HCT116 (cell line): ENCODE data around the gene VCAN. TPM values are rescaled to one million over a fixed set of nuclear protein-coding genes. Genes with fewer than 3 reads are reported as not detected.

Source experiments
- ATAC-seq: fragments of 200-7000 bp; cut with Tn5 transposase; 2 replicates; pipeline ENCODE4 v1.9.1; 2020; ENCODE audit warnings: mild to moderate bottlenecking, moderate library complexity
- BruUV-seq: library from RNA; stranded (reverse); fragments of 400-500 nt; replicated peaks from 2 replicates; lab custom pipeline; 2021; lab: Mats Ljungman, UMichigan
- CTCF ChIA-PET: fragments of 300-600 bp; sonication (Branson Sonifier 250); formaldehyde crosslinking; loops from one replicate; lab custom pipeline; 2021; ENCODE audit warnings: antibody characterized with exemption; lab: Charles Lee
- POLR2A ChIA-PET: fragments of 300-600, 350-600 bp; sonication (Branson Sonifier 250); formaldehyde crosslinking; loops from one replicate; lab custom pipeline; 2021; ENCODE audit warnings: antibody characterized with exemption; lab: Charles Lee
- RAD21 ChIA-PET, 2 experiments: fragments of 300-600 bp; sonication (Branson Sonifier 250); formaldehyde crosslinking; loops; one replicate each; lab custom pipeline; 2023; ENCODE audit warnings: low total read pairs in 2 of 2; ENCODE audit not compliant: uncharacterized antibody in 2 of 2, unreplicated experiment in 2 of 2, low non-redundant PET in 1 of 2; lab: Charles Lee
- DNase-seq: peaks from one replicate; pipeline ENCODE4 v3.0.0-alpha.2; 2010; ENCODE audit warnings: low read depth, low spot score
- H2AFZ ChIP-seq: fragments of 200-600 bp; shearing (Covaris generic), sonication (generic); 2 replicates; pipeline ENCODE4 v1.6.1; 2017; ENCODE audit warnings: low read depth, mixed run types, mixed read lengths, antibody characterized with exemption, low read length; ENCODE audit not compliant: poor library complexity, severe bottlenecking
- H3K27ac ChIP-seq: 2 replicates; pipeline ENCODE4 v1.5.1; 2012; ENCODE audit warnings: low read depth, low read length
- H3K27me3 ChIP-seq: fragments of 200-600 bp; sonication (generic); 2 replicates; pipeline ENCODE4 v1.6.1; 2016; ENCODE audit warnings: mixed run types, low read length, mixed read lengths; ENCODE audit not compliant: insufficient read depth
- H3K36me3 ChIP-seq, 2 experiments: fragments of 200-500 bp in 1 of 2; fragments of 200-600 bp in 1 of 2; sonication (Bioruptor generic) in 1 of 2; sonication (generic) in 1 of 2; 2 replicates each; pipeline versions ENCODE4 v1.5.1 to v1.6.1; 2014 to 2016; ENCODE audit warnings: low read length in 2 of 2, inconsistent platforms in 1 of 2, mixed read lengths in 1 of 2, mixed run types in 1 of 2; ENCODE audit not compliant: insufficient read depth in 2 of 2, control insufficient read depth in 1 of 2
- H3K4me1 ChIP-seq, 2 experiments: fragments of 200-600 bp in 1 of 2; sonication (generic) in 1 of 2; 2 replicates each; pipeline versions ENCODE4 v1.5.1 to v1.6.1; 2012 to 2017; ENCODE audit warnings: low read length in 2 of 2, inconsistent platforms in 1 of 2, mild to moderate bottlenecking in 1 of 2, mixed read lengths in 1 of 2, mixed run types in 1 of 2, moderate library complexity in 1 of 2; ENCODE audit not compliant: insufficient read depth in 2 of 2, control insufficient read depth in 1 of 2
- H3K4me2 ChIP-seq: fragments of 200-600 bp; sonication (generic); 2 replicates; pipeline ENCODE4 v1.6.1; 2017; ENCODE audit warnings: mixed run types, low read length, mixed read lengths
- H3K4me3 ChIP-seq, 2 experiments: fragments of 200-600 bp in 1 of 2; sonication (generic) in 1 of 2; replicated peaks in 1 of 2; 2 replicates each; pipeline ENCODE4 v1.5.1; 2011 to 2016; ENCODE audit warnings: low read length in 2 of 2, control low read depth in 1 of 2, low read depth in 1 of 2, mild to moderate bottlenecking in 1 of 2, mixed read lengths in 1 of 2, mixed run types in 1 of 2
- H3K79me2 ChIP-seq: fragments of 200-600 bp; sonication (generic); 2 replicates; pipeline ENCODE4 v1.6.1; 2017; ENCODE audit warnings: mild to moderate bottlenecking, mixed run types, low read length, moderate library complexity, mixed read lengths; ENCODE audit not compliant: insufficient read depth
- H3K9ac ChIP-seq: fragments of 200-600 bp; sonication (generic); 2 replicates; pipeline ENCODE4 v1.6.1; 2016; ENCODE audit warnings: low read length, mixed read lengths
- H3K9me2 ChIP-seq: fragments of 200-600 bp; sonication (generic), shearing (Covaris generic); 2 replicates; pipeline ENCODE4 v1.6.1; 2017; ENCODE audit warnings: mixed run types, mild to moderate bottlenecking, moderate library complexity; ENCODE audit not compliant: insufficient read depth
- H3K9me3 ChIP-seq, 2 experiments: fragments of 200-500 bp in 1 of 2; fragments of 200-600 bp in 1 of 2; sonication (Bioruptor generic) in 1 of 2; sonication (generic) in 1 of 2; 2 replicates each; pipeline ENCODE4 v1.6.1; 2014 to 2017; ENCODE audit warnings: low read length in 2 of 2, mixed read lengths in 2 of 2, inconsistent platforms in 1 of 2, low read depth in 1 of 2, mild to moderate bottlenecking in 1 of 2, mixed run types in 1 of 2, moderate library complexity in 1 of 2; ENCODE audit not compliant: control insufficient read depth in 1 of 2, insufficient read depth in 1 of 2
- H4K20me1 ChIP-seq: fragments of 200-600 bp; sonication (generic), shearing (Covaris generic); 2 replicates; pipeline ENCODE4 v1.6.1; 2017; ENCODE audit warnings: mixed run types, mild to moderate bottlenecking, moderate library complexity; ENCODE audit not compliant: insufficient read depth
- CBX3 ChIP-seq: IDR thresholded peaks from 2 replicates; pipeline ENCODE4 v1.6.1; 2012; ENCODE audit warnings: low read depth
- CEBPB ChIP-seq: IDR thresholded peaks from 2 replicates; pipeline ENCODE4 v1.6.1; 2012; ENCODE audit warnings: low read depth
- ELF1 ChIP-seq: IDR thresholded peaks from 2 replicates; pipeline ENCODE4 v1.6.1; 2012; ENCODE audit warnings: low read depth, borderline replicate concordance
- FOSL1 ChIP-seq: IDR thresholded peaks from 2 replicates; pipeline ENCODE4 v1.6.1; 2012; ENCODE audit warnings: low read depth
- JUND ChIP-seq: IDR thresholded peaks from 2 replicates; pipeline ENCODE4 v1.6.1; 2012
- POLR2AphosphoS5 ChIP-seq: IDR thresholded peaks from 2 replicates; pipeline ENCODE4 v1.6.1; 2011; ENCODE audit warnings: mild to moderate bottlenecking, low read depth, low read length, moderate library complexity
- RAD21 ChIP-seq: IDR thresholded peaks from 2 replicates; pipeline ENCODE4 v1.6.1; 2012; ENCODE audit warnings: low read depth, mild to moderate bottlenecking
- SIN3A ChIP-seq: IDR thresholded peaks from 2 replicates; pipeline ENCODE4 v1.6.1; 2012; ENCODE audit warnings: low read depth
- SP1 ChIP-seq: IDR thresholded peaks from 2 replicates; pipeline ENCODE4 v1.6.1; 2012; ENCODE audit warnings: low read depth
- TCF7L2 ChIP-seq: IDR thresholded peaks from 2 replicates; pipeline ENCODE4 v1.7.0; 2011; ENCODE audit warnings: borderline replicate concordance, inconsistent platforms; ENCODE audit not compliant: insufficient read depth, insufficient read length; ENCODE audit errors: extremely low read depth
- ZFX ChIP-seq: fragments of 450-650 bp; IDR thresholded peaks from 2 replicates; pipeline ENCODE4 v1.6.1; 2017
- intact Hi-C: fragments of 100-400 bp; cut with micrococcal nuclease; formaldehyde crosslinking; loops from 2 replicates; pipeline ENCODE4 v1.10.0; 2022
- total RNA-seq: library from RNA; stranded (reverse); gene quantifications from one replicate; pipeline ENCODE4 v1.2.1, GENCODE V29; 2021; ENCODE audit not compliant: unreplicated experiment
- TF ChIP-seq, protein P1 (sequence below): IDR thresholded peaks from 2 replicates; pipeline ENCODE4 v1.6.1; 2012; ENCODE audit warnings: low read depth

The VCAN gene
- total RNA-seq, 1 experiment from 2014 or later = 49.9 TPM

DNA sequence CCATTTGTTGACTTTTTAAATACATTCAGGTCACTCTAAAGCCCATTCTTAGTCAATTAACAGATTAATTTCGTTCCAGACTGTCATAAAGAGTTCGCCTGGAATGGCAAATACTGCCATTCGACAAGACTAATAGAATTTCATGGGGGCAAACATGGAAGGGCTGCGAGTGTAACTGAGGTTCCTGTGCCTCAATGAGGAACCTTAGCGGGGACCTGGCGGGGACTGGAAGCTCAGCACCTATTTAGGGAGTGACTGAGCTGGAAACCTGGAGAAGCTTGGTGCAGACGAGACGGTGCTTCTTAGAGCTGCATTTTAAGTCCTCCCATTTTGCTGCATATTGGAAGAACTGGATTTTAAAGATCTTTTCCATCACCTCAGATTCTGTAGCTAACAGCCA lies 3.4 kb downstream of the VCAN start:
- H3K27me3 ChIP-seq = no peaks in the 10 kb centered on the region
- no peaks in the 10 kb centered on the region for H3K36me3 ChIP-seq
- ChIA-PET RAD21 (no interaction called here), CTCF (interaction anchor here (0.9 to 1.0 kb wide), 2 partner anchors 13 to 1111 kb away, joined by 3 to 5 read pairs; no protein-coding TSS in a partner anchor), POLR2A (no interaction called here)
- peaks cover 13 to 40% of the 10 kb centered on the region in 2 experiments for H3K4me1 ChIP-seq
- no peaks in the 10 kb centered on the region for H3K9me2 ChIP-seq
- peak overlapping the region; percentile 63; the same call in 1 of the 2 replicates for H3K27ac ChIP-seq
- peak overlapping the region; percentile 61 for H3K9ac ChIP-seq
- no peak; the same call in 1 of the 2 replicates for TF ChIP-seq CBX3
- no peak for TF ChIP-seq TCF7L2
- no peak for TF ChIP-seq SIN3A
- TF ChIP-seq SP1 = no peak
- no peak for TF ChIP-seq FOSL1
- no peak for TF ChIP-seq JUND
- no peak for TF ChIP-seq CEBPB
- TF ChIP-seq RAD21 = no peak
- TF ChIP-seq ZFX = no peak
- TF ChIP-seq POLR2AphosphoS5 = no peak
- TF ChIP-seq ELF1 = no peak
- TF ChIP-seq, protein P1, sequence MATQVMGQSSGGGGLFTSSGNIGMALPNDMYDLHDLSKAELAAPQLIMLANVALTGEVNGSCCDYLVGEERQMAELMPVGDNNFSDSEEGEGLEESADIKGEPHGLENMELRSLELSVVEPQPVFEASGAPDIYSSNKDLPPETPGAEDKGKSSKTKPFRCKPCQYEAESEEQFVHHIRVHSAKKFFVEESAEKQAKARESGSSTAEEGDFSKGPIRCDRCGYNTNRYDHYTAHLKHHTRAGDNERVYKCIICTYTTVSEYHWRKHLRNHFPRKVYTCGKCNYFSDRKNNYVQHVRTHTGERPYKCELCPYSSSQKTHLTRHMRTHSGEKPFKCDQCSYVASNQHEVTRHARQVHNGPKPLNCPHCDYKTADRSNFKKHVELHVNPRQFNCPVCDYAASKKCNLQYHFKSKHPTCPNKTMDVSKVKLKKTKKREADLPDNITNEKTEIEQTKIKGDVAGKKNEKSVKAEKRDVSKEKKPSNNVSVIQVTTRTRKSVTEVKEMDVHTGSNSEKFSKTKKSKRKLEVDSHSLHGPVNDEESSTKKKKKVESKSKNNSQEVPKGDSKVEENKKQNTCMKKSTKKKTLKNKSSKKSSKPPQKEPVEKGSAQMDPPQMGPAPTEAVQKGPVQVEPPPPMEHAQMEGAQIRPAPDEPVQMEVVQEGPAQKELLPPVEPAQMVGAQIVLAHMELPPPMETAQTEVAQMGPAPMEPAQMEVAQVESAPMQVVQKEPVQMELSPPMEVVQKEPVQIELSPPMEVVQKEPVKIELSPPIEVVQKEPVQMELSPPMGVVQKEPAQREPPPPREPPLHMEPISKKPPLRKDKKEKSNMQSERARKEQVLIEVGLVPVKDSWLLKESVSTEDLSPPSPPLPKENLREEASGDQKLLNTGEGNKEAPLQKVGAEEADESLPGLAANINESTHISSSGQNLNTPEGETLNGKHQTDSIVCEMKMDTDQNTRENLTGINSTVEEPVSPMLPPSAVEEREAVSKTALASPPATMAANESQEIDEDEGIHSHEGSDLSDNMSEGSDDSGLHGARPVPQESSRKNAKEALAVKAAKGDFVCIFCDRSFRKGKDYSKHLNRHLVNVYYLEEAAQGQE = no peak
- H3K4me2 ChIP-seq = peak overlapping the region; percentile 80
- TSS peak; percentile 3 for BruUV-seq
- DNase-seq = no peak
- no peak for ATAC-seq
- intact Hi-C loops = loop anchor here (2.0 to 5.0 kb wide), 3 partner anchors 87 to 498 kb away; partner anchors contain the start of genes TMEM167A and XRCC4
- peak overlapping the region; percentile 29 for H2AFZ ChIP-seq
- H4K20me1 ChIP-seq = no peaks in the 10 kb centered on the region
- peak overlapping the region; percentile 55 to 62 for H3K4me3 ChIP-seq
- H3K79me2 ChIP-seq = peaks cover 28% of the 10 kb centered on the region
- no peaks in the 10 kb centered on the region for H3K9me3 ChIP-seq
